CD4-positive, alpha-beta T cell treated with Interleukin-21 for 1 hour (primary cell): ENCODE data around the gene TMTC1.

Experiments
- DNase-seq: peaks from one replicate; pipeline ENCODE4 v3.0.0-alpha.2; 2020

TMTC1 gene

GRCh38 chr12:29707846-29708245 is 75.9 kb downstream of the TMTC1 start:
- DNase-seq: no peak

GRCh38 chr12:29706311-29706710 is 77.4 kb downstream of the TMTC1 start:
- DNase-seq: no peak

GRCh38 chr12:29703528-29703927 is 80.2 kb downstream of the TMTC1 start:
- no peak for DNase-seq

GRCh38 chr12:29702972-29703371 is 80.8 kb downstream of the TMTC1 start:
- DNase-seq: no peak

GRCh38 chr12:29702222-29702621 is 81.5 kb downstream of the TMTC1 start:
- DNase-seq: no peak

- DNase-seq: no peak
Measured at GRCh38 chr12:29700761-29701481, 82.8 kb downstream of the TMTC1 start.

- DNase-seq: no peak
Measured at GRCh38 chr12:29698756-29699155, 85.0 kb downstream of the TMTC1 start.

- no peak for DNase-seq
Measured at GRCh38 chr12:29695800-29696199, 87.9 kb downstream of the TMTC1 start.

- no peak for DNase-seq
Measured at GRCh38 chr12:29695026-29695425, 88.7 kb downstream of the TMTC1 start.

GRCh38 chr12:29694002-29694401 is 89.7 kb downstream of the TMTC1 start:
- no peak for DNase-seq

- no peak for DNase-seq
Measured at GRCh38 chr12:29692237-29692636, 91.5 kb downstream of the TMTC1 start.

GRCh38 chr12:29691161-29691854 is 92.4 kb downstream of the TMTC1 start:
- no peak for DNase-seq

GRCh38 chr12:29690728-29691127 is 93.0 kb downstream of the TMTC1 start:
- no peak for DNase-seq

GRCh38 chr12:29688914-29689313 is 94.8 kb downstream of the TMTC1 start:
- no peak for DNase-seq

- DNase-seq: no peak
Measured at GRCh38 chr12:29682088-29682487, 101.7 kb downstream of the TMTC1 start.

- no peak for DNase-seq
Measured at GRCh38 chr12:29681370-29681769, 102.4 kb downstream of the TMTC1 start.

GRCh38 chr12:29676676-29677075 is 107.1 kb downstream of the TMTC1 start:
- DNase-seq: no peak

- no peak for DNase-seq
Measured at GRCh38 chr12:29674463-29674862, 109.3 kb downstream of the TMTC1 start.

- DNase-seq: no peak
Measured at GRCh38 chr12:29673346-29673745, 110.4 kb downstream of the TMTC1 start.

- DNase-seq: no peak
Measured at GRCh38 chr12:29672580-29672979, 111.2 kb downstream of the TMTC1 start.

- DNase-seq: no peak
Measured at GRCh38 chr12:29671742-29672141, 112.0 kb downstream of the TMTC1 start.

- DNase-seq: no peak
Measured at GRCh38 chr12:29667011-29667410, 116.7 kb downstream of the TMTC1 start.

GRCh38 chr12:29665107-29665506 is 118.6 kb downstream of the TMTC1 start:
- DNase-seq: no peak

- no peak for DNase-seq
Measured at GRCh38 chr12:29662734-29663323, 120.9 kb downstream of the TMTC1 start.
